HEK293 (cell line): ENCODE measurements around the gene RPS15.
A peak's percentile ranks its signal among the peaks of the same experiment; 100 is the strongest.

Experiments
- BCL11B ChIP-seq: fragments of 450-650 bp; formaldehyde crosslinking; IDR thresholded peaks from 2 replicates; pipeline ENCODE4 v1.5.1; 2016; ENCODE audit warnings: low read depth, missing biosample characterization, missing genetic modification characterization
- HIC1 ChIP-seq: fragments of 450-650 bp; formaldehyde crosslinking; IDR thresholded peaks from 2 replicates; pipeline ENCODE4 v1.5.1; 2016; ENCODE audit warnings: missing biosample characterization, missing genetic modification characterization
- KLF17 ChIP-seq: fragments of 450-650 bp; formaldehyde crosslinking; IDR thresholded peaks from 2 replicates; pipeline ENCODE4 v1.5.1; 2016; ENCODE audit warnings: missing biosample characterization, missing genetic modification characterization
- MYNN ChIP-seq: fragments of 450-650 bp; formaldehyde crosslinking; IDR thresholded peaks from 2 replicates; pipeline ENCODE4 v1.5.1; 2016; ENCODE audit warnings: missing biosample characterization, missing genetic modification characterization, borderline replicate concordance
- OSR2 ChIP-seq: fragments of 450-650 bp; formaldehyde crosslinking; IDR thresholded peaks from 2 replicates; pipeline ENCODE4 v1.5.1; 2016; ENCODE audit warnings: missing biosample characterization, missing genetic modification characterization
- PATZ1 ChIP-seq: fragments of 450-650 bp; formaldehyde crosslinking; IDR thresholded peaks from 2 replicates; pipeline ENCODE4 v1.5.1; 2016; ENCODE audit warnings: missing biosample characterization, missing genetic modification characterization
- SETDB1 ChIP-seq: IDR thresholded peaks from one replicate; pipeline ENCODE4 v1.6.1; 2017; ENCODE audit warnings: mild to moderate bottlenecking, low read length, moderate library complexity, mixed read lengths; ENCODE audit not compliant: insufficient read length
- SP7 ChIP-seq: fragments of 450-650 bp; formaldehyde crosslinking; IDR thresholded peaks from 2 replicates; pipeline ENCODE4 v1.5.1; 2016; ENCODE audit warnings: missing biosample characterization, missing genetic modification characterization
- ZBTB26 ChIP-seq: fragments of 450-650 bp; formaldehyde crosslinking; optimal IDR thresholded peaks from 2 replicates; pipeline ENCODE3; 2016; ENCODE audit warnings: missing biosample characterization, mild to moderate bottlenecking, missing genetic modification characterization
- ZBTB44 ChIP-seq: fragments of 450-650 bp; IDR thresholded peaks from 2 replicates; pipeline ENCODE4 v1.5.1; 2018; ENCODE audit warnings: missing biosample characterization, mild to moderate bottlenecking, missing genetic modification characterization
- ZBTB7A ChIP-seq: fragments of 450-650 bp; formaldehyde crosslinking; IDR thresholded peaks from 2 replicates; pipeline ENCODE4 v1.5.1; 2016; ENCODE audit warnings: low read depth, missing biosample characterization, missing genetic modification characterization
- ZNF133 ChIP-seq: fragments of 450-650 bp; formaldehyde crosslinking; IDR thresholded peaks from 2 replicates; pipeline ENCODE4 v1.5.1; 2016; ENCODE audit warnings: missing biosample characterization, missing genetic modification characterization
- ZNF280C ChIP-seq: fragments of 450-650 bp; formaldehyde crosslinking; IDR thresholded peaks from 2 replicates; pipeline ENCODE4 v1.5.1; 2016; ENCODE audit warnings: missing biosample characterization, missing genetic modification characterization
- ZNF280D ChIP-seq: fragments of 450-650 bp; formaldehyde crosslinking; IDR thresholded peaks from 2 replicates; pipeline ENCODE4 v1.5.1; 2016; ENCODE audit warnings: missing biosample characterization, missing genetic modification characterization
- ZNF354C ChIP-seq: fragments of 450-650 bp; formaldehyde crosslinking; IDR thresholded peaks from 2 replicates; pipeline ENCODE4 v1.5.1; 2016; ENCODE audit warnings: missing biosample characterization, missing genetic modification characterization, low read depth, borderline replicate concordance
- ZNF426 ChIP-seq: fragments of 450-650 bp; formaldehyde crosslinking; IDR thresholded peaks from 2 replicates; pipeline ENCODE4 v1.5.1; 2017; ENCODE audit warnings: missing biosample characterization, missing genetic modification characterization, mild to moderate bottlenecking, inconsistent platforms, moderate library complexity
- ZNF585B ChIP-seq: fragments of 450-650 bp; formaldehyde crosslinking; IDR thresholded peaks from 2 replicates; pipeline ENCODE4 v1.5.1; 2016; ENCODE audit warnings: missing biosample characterization, missing genetic modification characterization
- ZNF600 ChIP-seq: fragments of 450-650 bp; formaldehyde crosslinking; IDR thresholded peaks from 2 replicates; pipeline ENCODE4 v1.5.1; 2016; ENCODE audit warnings: missing biosample characterization, missing genetic modification characterization
- ZNF629 ChIP-seq: fragments of 450-650 bp; formaldehyde crosslinking; IDR thresholded peaks from 2 replicates; pipeline ENCODE4 v1.5.1; 2017; ENCODE audit warnings: missing biosample characterization, missing genetic modification characterization
- ZNF664 ChIP-seq: fragments of 450-650 bp; formaldehyde crosslinking; IDR thresholded peaks from 2 replicates; pipeline ENCODE4 v1.5.1; 2016; ENCODE audit warnings: missing biosample characterization, missing genetic modification characterization
- ZNF704 ChIP-seq: fragments of 450-650 bp; formaldehyde crosslinking; IDR thresholded peaks from 2 replicates; pipeline ENCODE4 v1.5.1; 2016; ENCODE audit warnings: missing biosample characterization, missing genetic modification characterization
- ZNF791 ChIP-seq: fragments of 450-650 bp; formaldehyde crosslinking; IDR thresholded peaks from 2 replicates; pipeline ENCODE4 v1.5.1; 2016; ENCODE audit warnings: missing biosample characterization, missing genetic modification characterization
- ZNF830 ChIP-seq: fragments of 450-650 bp; IDR thresholded peaks from 2 replicates; pipeline ENCODE4 v1.5.0; 2018; ENCODE audit warnings: missing biosample characterization, missing genetic modification characterization, low read depth, mild to moderate bottlenecking, moderate library complexity
- ZSCAN30 ChIP-seq: fragments of 450-650 bp; IDR thresholded peaks from 2 replicates; pipeline ENCODE4 v1.5.1; 2018; ENCODE audit warnings: missing biosample characterization, mild to moderate bottlenecking, missing genetic modification characterization, moderate library complexity

The RPS15 gene

GRCh38 chr19:1406774-1407527, 31.2 kb upstream of the RPS15 start (continued):
- TF ChIP-seq ZNF280D (tag by site-specific recombination) (no peak), ZBTB7A (tag by site-specific recombination) (no peak), ZNF426 (tag by site-specific recombination) (no peak), ZNF629 (tag by site-specific recombination) (peak; percentile 64; the same call in 1 of the 2 replicates), ZNF585B (tag by site-specific recombination) (no peak), ZNF133 (no peak), ZNF600 (tag by site-specific recombination) (peak; percentile 22; the same call in 1 of the 2 replicates), ZNF280C (tag by site-specific recombination) (no peak), SP7 (peak; percentile 78), ZNF791 (no peak), ZBTB44 (peak; percentile 74), OSR2 (tag by site-specific recombination) (no peak), ZNF354C (tag by site-specific recombination) (no peak), ZBTB26 (tag by site-specific recombination) (peak; percentile 88), BCL11B (tag by site-specific recombination) (no peak), ZNF664 (no peak), HIC1 (0 out of 2 replicates have a peak, but pooled peaks have one; percentile 62), KLF17 (tag by site-specific recombination) (no peak), ZNF704 (tag by site-specific recombination) (no peak), MYNN (no peak), ZSCAN30 (tag by site-specific recombination) (0 out of 2 replicates have a peak, but pooled peaks have one; percentile 25), PATZ1 (peak; percentile 82), ZNF830 (no peak), SETDB1 (no peak)
